ENCODE measurements around the gene NT5E.
A peak's percentile ranks its signal among the peaks of the same experiment; 100 is the strongest.

NT5E gene

DNA sequence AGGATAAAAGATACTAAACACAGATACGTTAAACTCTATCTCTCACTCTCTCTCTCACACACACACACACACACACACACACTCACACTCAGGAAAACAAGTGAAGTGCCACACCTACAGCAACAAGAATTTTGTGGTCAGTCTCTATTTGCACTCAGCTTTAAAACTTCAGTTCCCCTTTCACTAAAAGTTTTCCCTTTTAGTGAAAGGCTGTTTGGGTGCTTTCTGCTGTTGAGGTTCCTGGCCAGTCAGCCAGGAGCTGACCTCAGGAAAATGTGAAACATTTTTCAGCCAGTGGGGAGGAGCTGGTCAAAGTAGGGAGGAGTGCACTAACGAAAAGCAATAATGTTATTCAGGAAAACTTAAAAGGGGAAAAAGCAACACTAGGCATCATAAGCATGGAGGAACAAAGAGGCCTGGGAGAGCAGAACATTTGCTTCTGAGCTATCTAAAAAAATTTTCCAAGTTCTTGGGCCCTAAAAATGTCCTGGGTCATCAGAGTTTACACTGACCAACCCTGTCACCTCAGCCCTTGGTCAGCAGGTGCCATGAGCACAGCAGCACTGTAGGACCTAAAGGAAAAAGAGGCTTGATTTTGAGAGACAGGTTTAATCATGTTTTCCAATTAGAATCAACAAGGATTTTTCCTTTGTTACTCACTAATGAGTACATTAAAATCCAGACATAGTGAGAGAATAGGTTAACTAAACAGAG, 30.7 kb upstream of the NT5E start:
- DNase-seq, result no peak
- in situ Hi-C loops (cut with HindIII; ENCODE audit: low pct_ligation_motif_present, low pct_unique_long_range_greater_than_20kb, low sequenced_read_pairs), result no loop called here

GRCh38 chr6:85420551-85420950, 29.3 kb upstream of the NT5E start:
- in situ Hi-C loops (cut with HindIII; ENCODE audit: low pct_ligation_motif_present, low pct_unique_long_range_greater_than_20kb, low sequenced_read_pairs), result no loop called here
- DNase-seq, result no peak

GRCh38 chr6:85421181-85421580, 28.7 kb upstream of the NT5E start:
- DNase-seq, result no peak
- in situ Hi-C loops (cut with HindIII; ENCODE audit: low pct_ligation_motif_present, low pct_unique_long_range_greater_than_20kb, low sequenced_read_pairs), result no loop called here

GRCh38 chr6:85421972-85422371, 27.9 kb upstream of the NT5E start:
- DNase-seq, result no peak
- in situ Hi-C loops (cut with HindIII; ENCODE audit: low pct_ligation_motif_present, low pct_unique_long_range_greater_than_20kb, low sequenced_read_pairs), result no loop called here

DNA sequence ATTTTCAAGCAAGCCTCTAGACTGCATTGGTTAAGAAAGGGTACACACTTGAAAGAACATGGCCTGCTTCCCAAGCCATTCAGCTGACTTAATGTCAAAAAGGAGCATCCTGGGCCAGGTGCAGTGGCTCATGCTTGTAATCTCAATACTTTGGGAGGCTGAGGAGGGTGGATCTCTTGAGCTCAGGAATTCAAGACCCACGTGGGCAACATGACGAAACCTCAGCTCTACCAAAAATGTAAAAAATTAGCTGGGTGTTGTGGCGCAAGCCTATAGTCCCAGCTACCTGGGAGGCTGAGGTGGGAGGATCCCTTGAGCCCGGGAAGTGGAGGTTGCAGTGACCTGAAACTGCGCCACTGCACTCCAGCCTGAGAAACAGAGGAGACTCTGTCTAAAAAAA, 26.9 kb upstream of the NT5E start:
- in situ Hi-C loops (cut with HindIII; ENCODE audit: low pct_ligation_motif_present, low pct_unique_long_range_greater_than_20kb, low sequenced_read_pairs), result no loop called here
- DNase-seq, result no peak

- in situ Hi-C loops (cut with HindIII; ENCODE audit: low pct_ligation_motif_present, low pct_unique_long_range_greater_than_20kb, low sequenced_read_pairs), result no loop called here
- DNase-seq, result no peak
These were observed 24.9 kb upstream of the NT5E start for GRCh38 chr6:85424981-85425380.

DNA sequence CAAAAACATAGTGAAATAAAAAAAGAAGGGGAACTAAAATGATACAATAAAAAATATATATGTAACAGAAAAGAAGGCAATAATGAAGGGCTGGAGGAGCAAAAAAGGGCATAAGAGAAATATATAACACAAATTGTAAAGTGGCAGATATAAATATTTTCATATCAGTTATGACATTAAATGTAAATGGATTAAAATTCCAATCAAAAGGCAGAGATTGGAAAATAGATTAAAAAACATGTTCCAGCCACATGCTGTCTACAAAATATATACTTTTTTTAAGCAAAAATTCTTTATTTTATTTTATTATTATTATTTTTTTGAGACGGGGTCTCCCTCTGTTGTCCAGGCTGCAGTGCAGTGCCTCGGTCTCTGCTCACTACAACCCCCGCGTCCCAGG, 23.9 kb upstream of the NT5E start:
- no peak for DNase-seq
- in situ Hi-C loops (cut with HindIII; ENCODE audit: low pct_ligation_motif_present, low pct_unique_long_range_greater_than_20kb, low sequenced_read_pairs), result no loop called here

GRCh38 chr6:85428486-85428885, 21.4 kb upstream of the NT5E start:
- in situ Hi-C loops (cut with HindIII; ENCODE audit: low pct_ligation_motif_present, low pct_unique_long_range_greater_than_20kb, low sequenced_read_pairs), result no loop called here
- DNase-seq, result no peak

GRCh38 chr6:85429346-85429745, 20.5 kb upstream of the NT5E start:
- in situ Hi-C loops (cut with HindIII; ENCODE audit: low pct_ligation_motif_present, low pct_unique_long_range_greater_than_20kb, low sequenced_read_pairs), result no loop called here
- no peak for DNase-seq

GRCh38 chr6:85431271-85431670, 18.6 kb upstream of the NT5E start:
- in situ Hi-C loops (cut with HindIII; ENCODE audit: low pct_ligation_motif_present, low pct_unique_long_range_greater_than_20kb, low sequenced_read_pairs), result no loop called here
- DNase-seq, result no peak

GRCh38 chr6:85432554-85432953, 17.3 kb upstream of the NT5E start:
- in situ Hi-C loops (cut with HindIII; ENCODE audit: low pct_ligation_motif_present, low pct_unique_long_range_greater_than_20kb, low sequenced_read_pairs), result no loop called here
- DNase-seq, result no peak

DNA sequence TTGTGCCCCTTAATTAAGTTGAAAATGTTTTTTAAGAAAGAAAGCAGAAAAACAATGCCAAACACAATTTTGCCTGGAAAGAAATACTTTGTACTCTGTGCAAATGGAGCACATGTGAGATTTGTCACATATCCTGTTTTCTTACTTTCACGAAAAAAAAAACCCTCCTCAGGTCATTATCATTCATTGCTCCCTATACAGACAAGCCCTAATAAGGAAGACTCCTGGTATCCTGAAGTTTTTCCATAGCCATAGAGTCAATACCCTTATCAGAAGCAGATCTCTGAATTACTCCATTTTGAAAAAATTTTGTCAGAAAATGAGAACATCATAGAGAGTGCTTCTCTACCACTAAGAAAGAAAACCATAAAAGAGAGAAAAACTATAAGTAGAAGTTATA, 14.0 kb upstream of the NT5E start:
- in situ Hi-C loops (cut with HindIII; ENCODE audit: low pct_ligation_motif_present, low pct_unique_long_range_greater_than_20kb, low sequenced_read_pairs), result no loop called here
- DNase-seq, result no peak

DNA sequence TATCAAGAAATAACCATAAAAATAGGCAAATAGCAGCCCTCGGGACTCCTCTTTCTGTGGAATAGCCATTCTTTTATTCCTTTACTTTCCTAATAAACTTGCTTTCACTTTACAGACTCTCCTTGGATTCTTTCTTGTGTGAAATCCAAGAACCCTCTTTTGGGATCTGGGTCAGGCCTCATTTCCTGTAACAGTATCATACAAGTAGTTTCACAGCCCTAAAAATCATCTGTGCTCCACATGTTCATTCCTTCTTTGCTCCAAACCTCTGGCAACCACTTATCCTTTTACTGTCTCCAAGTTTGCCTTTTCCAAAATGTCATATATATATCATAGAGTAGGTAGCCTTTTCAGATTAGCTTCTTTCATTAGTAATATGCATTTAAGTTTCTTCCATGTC, 13.5 kb upstream of the NT5E start:
- in situ Hi-C loops (cut with HindIII; ENCODE audit: low pct_ligation_motif_present, low pct_unique_long_range_greater_than_20kb, low sequenced_read_pairs), result no loop called here

DNA sequence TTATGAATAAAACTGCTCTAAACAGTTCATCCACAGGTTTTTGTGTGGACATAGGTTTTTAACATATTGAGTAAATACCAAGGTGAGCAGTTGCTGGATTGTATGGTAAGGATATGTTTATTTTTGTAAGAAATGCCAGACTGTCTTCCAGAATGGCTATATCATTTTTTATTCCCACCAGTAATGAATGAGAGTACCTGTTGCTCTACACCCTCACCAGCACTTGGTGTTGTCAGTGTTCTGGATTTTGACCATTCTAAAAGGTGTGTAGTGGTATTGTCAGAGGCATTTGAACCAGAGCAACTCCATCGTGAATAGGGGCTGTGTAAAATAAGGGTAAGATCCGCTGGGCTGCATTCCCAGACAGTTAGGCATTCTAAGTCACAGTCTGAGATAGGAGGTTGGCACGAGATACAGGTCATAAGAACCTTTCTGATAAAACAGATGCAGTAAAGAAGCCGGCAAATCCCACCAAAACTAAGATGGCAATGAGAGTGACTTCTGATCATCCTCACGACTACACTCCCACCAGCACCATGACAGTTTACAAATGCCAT, 12.9 kb upstream of the NT5E start:
- no peak for DNase-seq
- in situ Hi-C loops (cut with HindIII; ENCODE audit: low pct_ligation_motif_present, low pct_unique_long_range_greater_than_20kb, low sequenced_read_pairs), result no loop called here

More for the DNA sequence above, 13.5 kb upstream of the NT5E start:
- DNase-seq, result no peak

DNA sequence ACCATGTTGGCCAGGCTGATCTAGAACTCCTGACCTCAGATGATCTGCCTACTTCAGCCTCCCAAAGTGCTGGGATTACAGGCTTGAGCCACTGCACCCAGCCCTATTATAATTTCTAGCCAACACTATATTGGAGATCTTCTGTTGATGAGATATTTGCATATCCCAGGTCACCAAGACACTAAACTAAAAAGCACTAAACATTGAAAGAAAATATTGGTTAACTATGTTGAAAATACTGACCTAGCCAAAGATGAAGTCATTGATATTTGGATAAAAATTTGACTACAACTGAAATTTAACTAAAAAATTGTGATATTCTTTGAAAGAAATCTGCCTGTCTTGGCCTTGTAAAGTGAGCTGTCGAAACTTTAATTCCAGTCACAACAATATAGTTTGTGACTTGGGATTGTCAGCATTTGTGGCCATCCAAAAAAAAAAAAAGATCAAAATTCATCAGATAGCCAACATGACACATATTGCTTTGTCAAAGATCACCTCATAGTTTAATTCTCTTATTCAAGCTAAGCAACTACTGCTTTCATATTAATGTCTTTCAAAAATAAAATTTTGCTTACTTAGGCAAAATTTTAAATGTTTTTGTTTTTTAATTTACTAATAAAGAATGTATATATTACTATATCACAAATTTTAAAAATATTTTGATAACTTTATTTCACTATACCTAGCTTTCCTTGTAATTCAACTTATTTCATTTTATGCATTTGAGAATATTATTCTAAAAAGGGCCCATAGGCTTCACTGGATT, 6.3 kb upstream of the NT5E start:
- in situ Hi-C loops (cut with HindIII; ENCODE audit: low pct_ligation_motif_present, low pct_unique_long_range_greater_than_20kb, low sequenced_read_pairs), result no loop called here
- DNase-seq, result no peak

- DNase-seq, result peak; percentile 75
- in situ Hi-C loops (cut with HindIII; ENCODE audit: low pct_ligation_motif_present, low pct_unique_long_range_greater_than_20kb, low sequenced_read_pairs), result no loop called here
These were observed 480 bp upstream of the NT5E start for GRCh38 chr6:85449388-85449817.

DNA sequence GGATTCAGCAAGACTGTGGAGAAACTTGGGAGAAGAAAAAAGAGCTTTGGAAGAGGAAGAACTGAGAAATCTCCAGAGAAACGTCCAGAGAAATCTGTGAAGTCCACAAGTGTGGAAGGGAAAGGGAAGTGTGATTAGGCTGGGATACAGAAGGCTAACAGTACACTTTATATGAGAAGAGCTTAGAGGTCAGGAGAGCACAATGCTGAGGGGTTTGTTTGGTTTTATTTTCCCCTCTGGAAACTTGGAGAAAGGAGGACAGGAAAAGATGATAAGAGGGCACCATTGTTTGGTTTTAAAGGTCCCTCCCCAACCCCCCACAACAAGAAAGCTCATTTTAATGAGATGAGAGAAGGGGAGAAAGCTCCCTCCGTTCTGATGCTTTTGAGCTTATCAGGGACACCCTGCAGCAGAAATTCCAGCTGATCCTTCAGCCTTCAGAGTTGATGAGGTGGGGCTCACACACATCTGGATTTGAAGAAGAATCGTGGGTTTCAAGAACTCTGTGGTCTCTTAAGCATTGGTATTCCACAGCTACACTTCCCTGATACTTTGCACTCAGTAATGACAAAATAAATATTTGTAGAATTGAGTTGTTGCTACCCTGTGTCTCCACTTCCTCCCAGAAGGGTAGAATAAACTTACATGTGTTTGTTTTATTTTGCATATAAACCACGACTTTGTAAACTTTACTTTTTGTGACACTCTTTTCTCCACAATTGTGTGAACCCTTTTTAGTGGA, 1.9 kb downstream of the NT5E start:
- no peak for DNase-seq
- in situ Hi-C loops (cut with HindIII; ENCODE audit: low pct_ligation_motif_present, low pct_unique_long_range_greater_than_20kb, low sequenced_read_pairs), result no loop called here

DNA sequence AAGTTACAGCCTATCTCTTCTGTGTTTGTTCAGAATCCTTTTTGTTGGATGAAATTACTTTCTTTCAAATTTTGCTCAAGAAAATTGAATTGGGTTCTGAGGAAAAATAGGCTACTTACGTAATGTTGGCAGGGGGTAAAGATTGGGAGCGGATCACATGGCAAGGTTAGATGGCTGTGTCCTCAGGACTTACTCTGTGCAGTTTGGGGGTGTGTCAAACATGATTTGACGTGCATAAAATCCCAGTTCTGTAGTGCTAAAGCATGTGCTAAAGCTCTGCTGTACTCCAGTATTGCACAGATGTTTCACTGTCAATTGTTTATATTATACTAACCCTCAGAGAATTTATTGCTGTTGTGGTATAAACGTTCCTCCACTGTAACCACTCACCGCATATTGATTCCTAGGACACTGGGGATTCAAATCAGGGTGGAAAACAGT, 2.6 kb downstream of the NT5E start:
- no peak for DNase-seq
- in situ Hi-C loops (cut with HindIII; ENCODE audit: low pct_ligation_motif_present, low pct_unique_long_range_greater_than_20kb, low sequenced_read_pairs), result no loop called here

DNA sequence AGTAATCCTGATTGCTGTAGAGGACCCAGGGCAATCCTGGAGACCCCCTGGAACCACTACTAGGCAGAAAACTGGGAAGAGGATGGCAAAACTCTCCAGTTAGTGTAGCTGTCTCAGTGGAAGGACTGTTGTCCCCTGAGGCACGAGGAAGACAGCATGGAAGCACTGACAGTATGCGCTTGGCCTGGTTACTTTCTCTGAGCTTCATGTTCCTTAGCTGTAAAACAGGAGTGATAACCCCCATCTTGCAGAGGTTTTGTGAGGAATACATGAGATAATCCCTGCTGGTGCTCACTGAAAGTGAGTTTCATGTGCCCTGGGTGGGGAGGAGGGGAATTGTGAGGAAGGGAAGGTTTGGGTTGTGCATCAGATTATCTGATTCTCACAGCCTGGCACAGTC, 3.2 kb downstream of the NT5E start:
- in situ Hi-C loops (cut with HindIII; ENCODE audit: low pct_ligation_motif_present, low pct_unique_long_range_greater_than_20kb, low sequenced_read_pairs), result no loop called here
- DNase-seq, result no peak

Data from ACHN (cell line).